Activated naive CD8-positive, alpha-beta T cell (primary cell): ENCODE measurements around the gene IL23A.
"Not testable (repeated sequence)": the region's sequence is repeated elsewhere in the genome, so short reads cannot be mapped to it uniquely, and the experiment has no call there.

Experiments
- H3K27ac Mint-ChIP-seq: one replicate; pipeline ENCODE4 v1.8.0; 2021; ENCODE audit warnings: mixed read lengths
- H3K27me3 Mint-ChIP-seq: one replicate; pipeline ENCODE4 v1.8.0; 2021; ENCODE audit warnings: mixed read lengths
- H3K36me3 Mint-ChIP-seq: one replicate; pipeline ENCODE4 v1.8.0; 2021; ENCODE audit warnings: mixed read lengths
- H3K4me1 Mint-ChIP-seq: one replicate; pipeline ENCODE4 v1.8.0; 2021; ENCODE audit warnings: low read depth, mixed read lengths
- H3K4me3 Mint-ChIP-seq: one replicate; pipeline ENCODE4 v1.8.0; 2021; ENCODE audit warnings: mild to moderate bottlenecking, mixed read lengths
- H3K9me3 Mint-ChIP-seq: one replicate; pipeline ENCODE4 v1.8.0; 2021; ENCODE audit warnings: low read depth, mixed read lengths

The IL23A gene

GRCh38 chr12:56336361-56337167 lies 2.1 kb upstream of the IL23A start:
- H3K4me1 Mint-ChIP-seq: peaks cover 63% of the 10 kb centered on the region
- no peaks in the 10 kb centered on the region for H3K9me3 Mint-ChIP-seq
- peaks cover 11% of the 10 kb centered on the region for H3K36me3 Mint-ChIP-seq
- peak overlapping the region; percentile 81 for H3K27ac Mint-ChIP-seq
- peak overlapping the region; percentile 46 for H3K4me3 Mint-ChIP-seq
- no peaks in the 10 kb centered on the region for H3K27me3 Mint-ChIP-seq

DNA sequence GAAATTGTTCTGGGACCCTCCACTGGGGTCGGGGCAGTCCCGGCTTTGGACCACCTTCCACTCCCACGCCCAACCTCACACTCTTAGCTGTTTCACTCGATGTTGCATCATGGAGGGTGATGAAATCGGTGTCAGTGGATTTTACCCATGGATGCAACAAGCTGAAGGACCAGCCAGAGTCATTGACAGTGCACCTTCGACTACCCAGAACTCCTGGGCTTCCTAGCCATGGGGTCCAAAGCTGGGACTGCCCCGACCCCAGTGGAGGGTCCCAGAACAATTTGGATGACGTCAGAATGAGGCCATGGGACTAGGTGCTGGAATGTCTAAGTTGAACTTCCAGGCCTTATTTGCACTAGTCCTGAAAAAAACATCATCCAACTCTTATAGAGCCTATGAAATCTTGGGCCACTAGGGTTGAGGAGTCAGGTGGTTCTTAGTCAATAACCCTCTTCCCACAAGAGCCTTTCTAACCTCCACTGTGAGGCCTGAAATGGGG lies 882 bp upstream of the IL23A start:
- H3K27ac Mint-ChIP-seq: peak overlapping the region; percentile 100
- H3K4me3 Mint-ChIP-seq: peak overlapping the region; percentile 65
- H3K27me3 Mint-ChIP-seq: no peaks in the 10 kb centered on the region
- no peaks in the 10 kb centered on the region for H3K9me3 Mint-ChIP-seq
- H3K36me3 Mint-ChIP-seq: peaks cover 11% of the 10 kb centered on the region
- peaks cover 58% of the 10 kb centered on the region for H3K4me1 Mint-ChIP-seq

DNA sequence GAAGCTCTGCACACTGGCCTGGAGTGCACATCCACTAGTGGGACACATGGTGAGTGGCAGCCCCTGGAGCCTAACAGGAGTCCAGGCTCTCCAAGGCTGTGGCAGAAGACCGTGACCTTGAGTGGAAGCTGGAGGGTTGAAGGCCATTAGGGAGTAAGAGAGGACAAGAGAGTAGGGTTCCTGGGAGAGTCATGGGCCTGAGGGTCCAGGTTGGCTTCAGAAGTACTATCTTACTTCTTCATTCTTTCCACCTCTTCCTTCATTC lies 406 bp downstream of the IL23A start:
- Mint-ChIP-seq H3K9me3 (no peaks in the 10 kb centered on the region), H3K27ac (peak overlapping the region; percentile 100), H3K36me3 (peaks cover 11% of the 10 kb centered on the region), H3K4me3 (peak overlapping the region; percentile 98), H3K4me1 (peaks cover 51% of the 10 kb centered on the region), H3K27me3 (no peaks in the 10 kb centered on the region)

GRCh38 chr12:56341616-56342015 lies 2.9 kb downstream of the IL23A start:
- Mint-ChIP-seq H3K4me1 (peaks cover 43% of the 10 kb centered on the region), H3K27ac (peak overlapping the region; percentile 76), H3K9me3 (no peaks in the 10 kb centered on the region), H3K36me3 (peaks cover 16% of the 10 kb centered on the region), H3K4me3 (no peak overlapping the region), H3K27me3 (no peaks in the 10 kb centered on the region)

DNA sequence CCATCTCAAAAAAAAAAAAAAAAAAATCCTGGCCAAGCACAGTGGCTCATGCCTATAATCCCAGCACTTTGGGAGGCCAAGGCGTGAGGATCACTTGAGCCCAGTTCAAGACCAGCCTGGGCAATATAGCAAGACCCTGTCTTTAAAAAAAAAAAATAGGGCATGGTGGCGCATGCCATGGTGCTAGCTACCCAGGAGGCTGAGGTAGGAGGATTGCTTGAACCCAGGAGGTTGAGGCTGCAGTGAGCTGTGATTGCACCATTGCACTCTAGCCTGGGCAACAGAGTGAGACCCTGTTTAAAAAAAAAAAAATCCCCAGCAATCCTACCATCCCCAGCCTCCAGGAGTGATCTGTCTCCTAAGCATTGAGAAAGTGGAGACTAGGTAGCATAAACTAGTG lies 3.6 kb downstream of the IL23A start:
- H3K4me3 Mint-ChIP-seq, H3K9me3 Mint-ChIP-seq, H3K27me3 Mint-ChIP-seq: not testable (repeated sequence)
- H3K36me3 Mint-ChIP-seq: peaks cover 16% of the 10 kb centered on the region
- peaks cover 38% of the 10 kb centered on the region for H3K4me1 Mint-ChIP-seq
- peak overlapping the region; percentile 24 for H3K27ac Mint-ChIP-seq

DNA sequence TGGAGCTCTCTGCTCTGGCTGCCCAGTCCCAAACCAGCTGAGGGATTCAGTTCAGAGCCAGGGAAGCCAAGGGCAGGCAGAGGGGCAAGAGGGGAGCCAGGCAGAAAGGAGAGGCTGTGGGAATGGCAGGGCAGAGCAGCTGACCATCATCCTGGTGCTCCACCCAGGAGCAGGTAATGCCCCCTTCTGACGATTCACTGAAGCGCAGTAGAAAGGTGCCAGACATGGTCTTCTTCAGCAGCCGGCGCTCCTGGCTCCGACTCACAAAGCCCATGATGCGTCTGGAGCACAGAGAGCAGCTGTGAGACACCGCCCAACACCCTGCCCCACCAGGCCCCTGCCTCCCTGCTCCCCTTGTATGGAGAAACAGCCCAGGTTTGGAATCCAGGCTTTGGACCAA lies 8.0 kb downstream of the IL23A start:
- no peak overlapping the region for H3K27ac Mint-ChIP-seq
- H3K27me3 Mint-ChIP-seq: no peaks in the 10 kb centered on the region
- H3K9me3 Mint-ChIP-seq: no peaks in the 10 kb centered on the region
- H3K36me3 Mint-ChIP-seq: peaks cover 8% of the 10 kb centered on the region
- H3K4me3 Mint-ChIP-seq: no peak overlapping the region
- H3K4me1 Mint-ChIP-seq: peaks cover under 1% of the 10 kb centered on the region

GRCh38 chr12:56347255-56347654 lies 8.6 kb downstream of the IL23A start:
- H3K9me3 Mint-ChIP-seq, H3K36me3 Mint-ChIP-seq, H3K4me1 Mint-ChIP-seq, H3K27ac Mint-ChIP-seq, H3K4me3 Mint-ChIP-seq, H3K27me3 Mint-ChIP-seq: not testable (repeated sequence)

DNA sequence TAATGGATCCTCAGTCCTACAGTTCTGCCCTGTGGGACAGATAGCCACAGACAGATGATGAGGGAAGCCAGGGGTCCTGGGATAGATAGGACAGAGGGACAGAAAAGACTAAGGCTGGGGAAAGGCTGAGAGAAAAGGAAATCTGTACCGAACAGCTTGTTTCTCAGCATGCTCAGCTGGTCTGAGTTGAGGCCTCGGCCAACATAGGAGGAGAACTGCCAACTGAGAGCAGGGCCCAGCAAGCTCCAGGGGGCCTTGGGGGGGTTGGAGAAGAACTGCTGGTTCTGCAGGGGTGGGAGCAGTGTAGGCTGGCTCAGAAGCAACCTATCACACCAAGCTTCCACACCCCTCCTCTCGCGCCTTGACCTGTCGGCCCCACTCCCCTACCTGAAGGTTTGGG lies 10.1 kb downstream of the IL23A start:
- Mint-ChIP-seq H3K9me3 (no peaks in the 10 kb centered on the region), H3K27ac (no peak overlapping the region), H3K36me3 (peaks cover 8% of the 10 kb centered on the region), H3K27me3 (no peaks in the 10 kb centered on the region), H3K4me1 (no peaks in the 10 kb centered on the region), H3K4me3 (no peak overlapping the region)

DNA sequence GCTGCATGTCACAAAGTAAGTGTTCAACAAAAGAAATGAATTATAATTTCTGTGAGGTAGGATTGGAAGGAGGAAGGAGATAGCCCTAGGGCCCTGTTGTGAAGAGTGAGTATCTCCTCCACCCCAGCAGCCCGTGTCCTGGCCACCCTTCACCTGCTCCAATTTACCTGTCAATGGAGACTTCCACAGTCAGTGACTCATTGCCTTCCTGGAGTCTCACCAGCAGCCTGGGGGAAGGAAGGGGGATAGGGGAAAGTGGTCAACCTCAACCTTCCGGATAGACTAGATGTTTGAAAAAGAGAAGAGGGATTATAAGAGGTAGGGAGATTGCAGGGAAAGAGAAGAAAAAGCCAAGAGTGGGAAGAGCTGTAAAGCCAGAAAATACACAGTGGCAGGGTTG lies 12.0 kb downstream of the IL23A start:
- Mint-ChIP-seq H3K36me3 (peaks cover 8% of the 10 kb centered on the region), H3K4me3 (no peak overlapping the region)

DNA sequence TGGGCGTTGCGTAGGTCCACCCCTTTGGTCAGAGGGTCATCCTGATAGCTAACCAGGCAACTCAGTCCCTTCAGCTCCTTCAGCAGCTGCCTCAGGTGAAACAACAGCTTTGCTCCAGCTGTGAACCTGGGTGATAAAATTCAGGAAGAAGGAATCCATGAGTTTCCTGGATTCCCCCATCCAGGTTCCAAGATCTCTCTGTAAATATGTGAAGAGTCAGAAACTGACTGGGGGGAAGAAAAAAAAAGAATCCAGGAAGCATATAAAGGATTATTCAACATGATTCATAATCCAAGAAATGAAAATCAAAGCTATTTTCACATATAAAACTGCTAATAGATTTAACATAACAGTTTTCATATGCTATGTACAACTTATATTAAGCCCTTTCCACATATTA lies 12.6 kb downstream of the IL23A start:
- Mint-ChIP-seq H3K27ac (no peak overlapping the region), H3K4me1 (peaks cover 3% of the 10 kb centered on the region), H3K4me3 (no peak overlapping the region), H3K9me3 (no peaks in the 10 kb centered on the region), H3K36me3 (peaks cover 7% of the 10 kb centered on the region), H3K27me3 (no peaks in the 10 kb centered on the region)

More for the DNA sequence above, 12.0 kb downstream of the IL23A start:
- Mint-ChIP-seq H3K9me3 (no peaks in the 10 kb centered on the region), H3K4me1 (peaks cover under 1% of the 10 kb centered on the region), H3K27me3 (no peaks in the 10 kb centered on the region), H3K27ac (peak overlapping the region; percentile 68)

- Mint-ChIP-seq H3K4me1 (peaks cover 35% of the 10 kb centered on the region), H3K27ac (peak overlapping the region; percentile 98), H3K27me3 (no peaks in the 10 kb centered on the region), H3K36me3 (peaks cover 3% of the 10 kb centered on the region), H3K9me3 (no peaks in the 10 kb centered on the region), H3K4me3 (peak overlapping the region; percentile 95)
Measured at GRCh38 chr12:56358836-56359532, 20.3 kb downstream of the IL23A start.

DNA sequence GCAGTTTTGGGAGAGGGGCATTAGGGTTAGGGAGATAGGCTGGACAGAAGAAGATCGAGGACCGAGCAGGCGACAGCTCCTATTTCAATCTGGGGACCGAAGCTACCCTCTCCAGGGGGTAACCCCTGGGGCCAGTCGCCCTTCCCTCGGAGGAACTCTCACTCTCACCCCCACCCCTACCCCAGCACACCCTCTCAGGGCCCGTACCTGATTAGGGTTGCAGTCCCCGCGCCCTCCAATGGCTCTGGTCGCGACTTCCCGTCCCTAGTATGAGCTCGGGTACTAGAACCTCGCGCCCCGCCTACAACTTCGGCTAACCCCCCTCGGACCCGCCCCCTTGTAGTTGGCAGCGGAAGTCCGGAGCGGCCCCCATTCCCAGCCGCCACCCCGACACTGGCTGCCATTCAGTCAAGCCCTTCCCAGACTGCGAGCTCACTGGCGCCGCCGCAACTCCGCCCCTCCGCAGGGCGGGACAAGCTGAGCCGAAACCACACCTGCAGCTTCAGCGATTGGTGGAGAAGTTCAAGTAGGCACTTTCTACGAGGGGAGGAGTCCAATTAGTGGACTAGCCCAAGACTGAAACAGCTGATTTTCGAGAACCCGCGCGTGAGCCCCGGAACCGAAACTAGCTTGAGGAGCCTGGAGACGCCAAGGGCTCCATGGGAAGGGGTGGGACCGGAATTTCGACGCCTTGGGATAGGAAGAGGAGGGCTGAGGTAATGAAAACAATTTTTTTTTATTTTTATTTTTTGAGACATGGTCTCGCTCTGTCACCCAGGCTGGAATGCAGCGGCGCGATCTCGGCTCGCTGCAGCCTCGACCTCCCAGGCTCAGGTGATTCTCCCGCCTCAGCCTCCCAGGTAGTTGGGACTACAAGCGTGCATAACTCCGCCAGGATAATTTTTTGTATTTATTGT lies 21.4 kb downstream of the IL23A start, which contains the start of gene STAT2:
STAT2 (minus strand) TSS at position 257 of the 917 bp plus-strand sequence. CDS start 3,536 bp downstream, outside the sequence.
- H3K4me3 Mint-ChIP-seq: peak within 1 kb of the TSS; percentile 95
- peaks cover 35% of the 10 kb centered on the region for H3K4me1 Mint-ChIP-seq
- H3K27ac Mint-ChIP-seq: peak within 1 kb of the TSS; percentile 98
- no peaks in the 10 kb centered on the region for H3K9me3 Mint-ChIP-seq
- no peaks in the 10 kb centered on the region for H3K27me3 Mint-ChIP-seq
- peaks cover 3% of the 10 kb centered on the region for H3K36me3 Mint-ChIP-seq

DNA sequence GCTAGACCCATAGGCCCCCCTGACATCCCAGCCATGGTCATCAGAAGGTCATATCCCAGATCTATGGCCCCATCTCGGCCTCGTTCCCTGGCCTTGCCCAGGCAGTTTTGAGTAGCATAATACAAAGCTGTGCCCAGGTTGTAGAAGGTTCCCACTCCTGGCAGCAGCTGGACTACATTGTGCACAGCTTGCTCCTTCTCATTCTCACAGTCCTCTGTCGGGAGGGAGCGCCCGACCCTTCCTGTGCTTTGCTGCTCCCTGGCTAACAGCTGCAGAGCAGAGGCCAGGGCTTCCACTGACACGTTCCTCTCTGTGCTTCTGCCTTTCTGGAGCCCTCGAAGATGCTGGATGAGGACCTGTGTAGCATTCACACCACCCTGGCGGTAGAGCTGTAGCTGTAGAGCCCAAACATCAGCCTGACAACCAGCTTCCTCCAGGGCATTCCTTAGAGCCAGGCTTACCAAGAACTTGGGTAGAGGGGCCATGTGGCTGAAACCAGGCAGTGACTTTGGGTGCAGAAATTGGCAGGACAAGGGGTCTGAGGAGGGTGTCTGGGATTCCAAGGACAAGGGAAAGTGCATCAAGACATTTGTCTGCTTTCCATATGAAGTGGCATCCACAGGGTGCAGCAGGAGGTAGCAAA lies 22.9 kb downstream of the IL23A start:
- Mint-ChIP-seq H3K4me1 (peaks cover 31% of the 10 kb centered on the region), H3K36me3 (no peaks in the 10 kb centered on the region), H3K27me3 (no peaks in the 10 kb centered on the region), H3K4me3 (peak overlapping the region; percentile 95), H3K9me3 (no peaks in the 10 kb centered on the region), H3K27ac (peak overlapping the region; percentile 98)
